Measurements from ENCODE around the gene SORCS1. TPM values are rescaled to one million over a fixed set of nuclear protein-coding genes. Genes with fewer than 3 reads are reported as not detected.

The SORCS1 gene
- total RNA-seq, 4 donors from 2014 or later = 1.2 to 11.8 (median 6.2) TPM

DNA sequence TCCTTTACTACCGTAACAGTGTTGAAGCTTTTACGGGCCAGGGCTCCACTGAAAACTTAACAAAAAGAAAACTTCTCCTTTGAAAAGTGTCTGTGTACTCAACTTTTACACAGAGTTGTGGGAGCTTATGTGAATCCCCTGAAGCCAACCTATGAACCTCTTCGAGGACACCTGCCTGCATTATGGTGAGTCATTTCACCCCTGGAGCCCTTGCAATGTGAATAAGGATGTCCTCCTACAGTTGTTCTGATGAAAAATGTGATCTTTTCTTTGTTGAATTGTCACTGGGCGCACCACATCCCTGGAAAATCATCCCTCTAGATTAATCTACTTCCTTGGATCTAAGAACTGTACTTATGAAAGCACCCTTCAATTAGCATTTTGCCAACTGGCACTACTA is 93.2 kb downstream of the SORCS1 start:
- Histone ChIP-seq H3K27ac (no peak overlapping the region), H3K36me3 (no peaks in the 10 kb centered on the region), H3K27me3 (no peaks in the 10 kb centered on the region), H3K4me3 (replicated peaks in 1 of 3) (no peak overlapping the region), H3K4me1 (no peaks in the 10 kb centered on the region), H3K9me3 (no peaks in the 10 kb centered on the region)
- DNase-seq = no peak
- 88 to 89% methylated on average over 4 of the region's 4 CpGs for WGBS, 2 donors
- intact Hi-C loops (cut with DNase I) = no loop called here
- TF ChIP-seq, protein P1, sequence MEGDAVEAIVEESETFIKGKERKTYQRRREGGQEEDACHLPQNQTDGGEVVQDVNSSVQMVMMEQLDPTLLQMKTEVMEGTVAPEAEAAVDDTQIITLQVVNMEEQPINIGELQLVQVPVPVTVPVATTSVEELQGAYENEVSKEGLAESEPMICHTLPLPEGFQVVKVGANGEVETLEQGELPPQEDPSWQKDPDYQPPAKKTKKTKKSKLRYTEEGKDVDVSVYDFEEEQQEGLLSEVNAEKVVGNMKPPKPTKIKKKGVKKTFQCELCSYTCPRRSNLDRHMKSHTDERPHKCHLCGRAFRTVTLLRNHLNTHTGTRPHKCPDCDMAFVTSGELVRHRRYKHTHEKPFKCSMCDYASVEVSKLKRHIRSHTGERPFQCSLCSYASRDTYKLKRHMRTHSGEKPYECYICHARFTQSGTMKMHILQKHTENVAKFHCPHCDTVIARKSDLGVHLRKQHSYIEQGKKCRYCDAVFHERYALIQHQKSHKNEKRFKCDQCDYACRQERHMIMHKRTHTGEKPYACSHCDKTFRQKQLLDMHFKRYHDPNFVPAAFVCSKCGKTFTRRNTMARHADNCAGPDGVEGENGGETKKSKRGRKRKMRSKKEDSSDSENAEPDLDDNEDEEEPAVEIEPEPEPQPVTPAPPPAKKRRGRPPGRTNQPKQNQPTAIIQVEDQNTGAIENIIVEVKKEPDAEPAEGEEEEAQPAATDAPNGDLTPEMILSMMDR (IDR thresholded peaks at IDR 0.05) = no peak

DNA sequence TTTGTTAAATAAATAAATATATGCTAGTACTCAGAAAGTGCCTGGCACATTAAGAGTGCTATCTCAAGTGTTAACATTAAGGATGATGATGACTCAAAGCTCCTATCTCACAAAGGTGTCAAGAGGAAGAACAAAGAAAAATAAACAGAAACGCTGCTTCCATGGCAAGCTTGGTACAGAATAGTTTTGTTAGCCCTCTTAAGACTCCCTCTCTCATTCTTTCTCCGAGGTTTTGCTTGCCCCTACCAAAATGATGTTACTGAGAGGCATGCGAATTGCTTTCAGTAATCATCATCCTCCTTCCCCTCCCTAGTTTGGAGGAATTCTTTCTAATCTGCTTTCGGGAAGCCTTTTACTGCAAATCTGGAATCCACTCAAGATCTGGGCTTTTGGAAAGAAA is 96.7 kb downstream of the SORCS1 start:
- no peaks in the 10 kb centered on the region for H3K9me3 ChIP-seq
- no peaks in the 10 kb centered on the region for H3K4me1 ChIP-seq
- 36 to 58% methylated on average over 4 of the region's 4 CpGs for WGBS, 2 donors
- H3K36me3 ChIP-seq = no peaks in the 10 kb centered on the region
- no peak overlapping the region for H3K27ac ChIP-seq
- TF ChIP-seq POLR2A (IDR thresholded peaks at IDR 0.05) = no peak
- intact Hi-C loops (cut with DNase I) = no loop called here
- no peak overlapping the region for H3K4me3 ChIP-seq (replicated peaks in 1 of 3)
- H3K27me3 ChIP-seq = no peaks in the 10 kb centered on the region
- no peak for DNase-seq

DNA sequence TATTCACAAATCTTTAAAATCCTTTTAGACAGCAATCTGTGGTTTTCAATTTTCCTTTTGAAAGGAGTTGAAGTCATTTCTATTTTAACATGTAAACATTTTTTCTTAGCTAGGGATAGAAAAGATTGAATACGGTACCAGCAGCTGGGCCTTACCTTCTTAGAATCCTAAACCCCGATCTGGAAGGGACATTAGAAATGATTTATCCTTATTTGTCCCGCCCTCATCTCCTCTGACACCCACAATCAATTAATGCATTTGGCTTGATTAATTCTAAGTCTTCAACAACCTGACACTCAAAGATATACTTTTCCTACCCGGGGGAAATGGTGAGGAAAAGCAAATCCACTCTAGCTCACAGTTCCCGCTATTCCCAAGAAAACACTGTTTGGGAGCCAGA is 100.4 kb downstream of the SORCS1 start:
- intact Hi-C loops (cut with DNase I) = no loop called here
- H3K9me3 ChIP-seq = no peaks in the 10 kb centered on the region
- WGBS, 2 donors = 71 to 90% methylated on average over 5 of the region's 5 CpGs
- DNase-seq = no peak
- TF ChIP-seq, protein P1 (IDR thresholded peaks at IDR 0.05) = no peak
- TF ChIP-seq POLR2A (IDR thresholded peaks at IDR 0.05) = no peak
- H3K27me3 ChIP-seq = no peaks in the 10 kb centered on the region
- H3K27ac ChIP-seq = no peak overlapping the region
- no peaks in the 10 kb centered on the region for H3K4me1 ChIP-seq
- H3K36me3 ChIP-seq = no peaks in the 10 kb centered on the region
- no peak overlapping the region for H3K4me3 ChIP-seq (replicated peaks in 1 of 3)

DNA sequence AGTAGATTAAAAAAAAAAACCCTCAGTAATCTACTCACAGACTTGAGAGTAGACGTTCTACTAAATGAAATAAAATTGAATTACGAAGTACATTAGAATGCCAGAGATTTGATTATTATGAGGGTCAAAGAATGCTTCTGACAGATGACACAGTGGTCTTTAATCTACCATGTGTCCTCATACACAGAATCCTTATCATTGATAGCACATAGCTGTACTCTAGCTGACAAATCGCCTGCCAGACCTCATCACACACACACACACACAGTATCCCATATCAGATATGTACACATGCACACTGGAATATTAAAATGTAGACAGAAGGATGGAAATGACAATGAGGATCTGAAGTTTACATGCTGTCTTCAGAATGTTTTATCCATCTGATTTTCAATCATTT is 104.6 kb downstream of the SORCS1 start:
- Histone ChIP-seq H3K9me3 (no peaks in the 10 kb centered on the region), H3K4me1 (no peaks in the 10 kb centered on the region), H3K27me3 (no peaks in the 10 kb centered on the region), H3K27ac (no peak overlapping the region), H3K36me3 (no peaks in the 10 kb centered on the region), H3K4me3 (replicated peaks in 1 of 3) (no peak overlapping the region)
- intact Hi-C loops (cut with DNase I) = no loop called here
- 92 to 95% methylated on average over 3 of the region's 3 CpGs for WGBS, 2 donors
- no peak for TF ChIP-seq POLR2A (IDR thresholded peaks at IDR 0.05)
- TF ChIP-seq, protein P1 (IDR thresholded peaks at IDR 0.05) = no peak
- no peak for DNase-seq

DNA sequence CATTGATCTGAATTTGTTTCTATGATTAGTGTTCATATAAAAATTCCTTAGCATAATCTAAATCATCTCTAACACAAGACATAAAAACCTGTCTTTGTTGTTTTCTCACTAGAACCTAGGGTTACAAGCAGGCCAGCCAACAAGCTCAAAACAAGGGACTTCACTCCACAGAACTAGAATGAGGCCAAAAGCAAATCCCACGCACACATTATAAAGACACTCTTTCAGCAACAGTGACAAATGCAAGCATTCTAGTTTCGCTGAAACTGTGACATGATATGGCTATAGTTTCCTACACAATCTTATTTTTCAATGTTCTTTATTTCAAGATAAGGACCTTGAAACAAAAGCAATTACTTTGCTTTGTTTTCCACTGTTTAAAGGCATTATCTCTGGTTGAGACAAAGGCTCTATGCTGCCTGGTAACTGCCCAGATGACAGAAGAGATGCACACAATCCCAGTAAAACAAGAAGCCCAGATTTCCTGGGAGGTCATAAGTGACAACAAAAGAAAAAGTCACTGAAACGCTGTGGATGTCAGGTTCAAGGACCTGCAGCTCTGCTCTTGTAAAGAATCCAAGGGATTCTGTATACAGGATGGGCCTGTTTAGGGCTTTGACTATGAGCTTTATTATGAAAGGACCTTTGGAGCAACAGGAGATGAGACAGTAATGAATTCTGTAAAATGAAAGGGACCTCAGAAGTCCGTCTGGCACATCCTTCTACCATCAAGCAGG is 105.3 kb downstream of the SORCS1 start:
- 73 to 74% methylated on average over 4 of the region's 4 CpGs for WGBS, 2 donors
- Histone ChIP-seq H3K27me3 (no peaks in the 10 kb centered on the region), H3K36me3 (no peaks in the 10 kb centered on the region), H3K4me3 (replicated peaks in 1 of 3) (no peak overlapping the region), H3K9me3 (no peaks in the 10 kb centered on the region), H3K4me1 (no peaks in the 10 kb centered on the region), H3K27ac (no peak overlapping the region)
- intact Hi-C loops (cut with DNase I) = no loop called here
- TF ChIP-seq, protein P1 (IDR thresholded peaks at IDR 0.05) = no peak
- no peak for DNase-seq

Data from thyroid gland (tissue), 4 donors.